KMS-11 (cell line): Measurements from ENCODE around the gene JARID2.

ENCODE experiments used
- H2AFZ ChIP-seq: fragments of 200-600 bp; sonication (generic); 2 replicates; pipeline ENCODE4 v1.6.1; 2016; ENCODE audit warnings: antibody characterized with exemption, mixed run types, low read depth
- H3K27ac ChIP-seq: fragments of 200-600 bp; sonication (generic); 2 replicates; pipeline ENCODE4 v1.6.1; 2016; ENCODE audit warnings: mild to moderate bottlenecking, mixed run types
- H3K27me3 ChIP-seq: fragments of 200-600 bp; sonication (generic); 2 replicates; pipeline ENCODE4 v1.6.1; 2017; ENCODE audit warnings: mild to moderate bottlenecking, low read depth, mixed run types, moderate library complexity; ENCODE audit not compliant: insufficient read depth
- H3K36me3 ChIP-seq: fragments of 200-600 bp; sonication (generic); 2 replicates; pipeline ENCODE4 v1.6.1; 2017; ENCODE audit warnings: mild to moderate bottlenecking, mixed run types; ENCODE audit not compliant: insufficient read depth
- H3K4me1 ChIP-seq: fragments of 200-600 bp; sonication (generic); 2 replicates; pipeline ENCODE4 v1.6.1; 2016; ENCODE audit warnings: mild to moderate bottlenecking, low read depth, mixed run types; ENCODE audit not compliant: poor library complexity, severe bottlenecking
- H3K4me2 ChIP-seq: fragments of 200-600 bp; sonication (generic); 2 replicates; pipeline ENCODE4 v1.7.0; 2016; ENCODE audit warnings: mild to moderate bottlenecking, mixed run types
- H3K4me3 ChIP-seq: fragments of 200-600 bp; sonication (generic); IDR thresholded peaks from 2 replicates; pipeline ENCODE4 v1.6.1; 2017; ENCODE audit warnings: low read depth, low read length, mixed read lengths; ENCODE audit not compliant: insufficient read depth
- H3K79me2 ChIP-seq: fragments of 200-600 bp; sonication (generic); 2 replicates; pipeline ENCODE4 v1.6.1; 2016; ENCODE audit warnings: low read depth, mixed run types; ENCODE audit not compliant: insufficient read depth
- H3K9ac ChIP-seq: fragments of 200-600 bp; sonication (generic); 2 replicates; pipeline ENCODE4 v1.6.1; 2016; ENCODE audit warnings: mild to moderate bottlenecking, mixed run types
- H4K20me1 ChIP-seq: fragments of 200-600 bp; sonication (generic); 2 replicates; pipeline ENCODE4 v1.6.1; 2016; ENCODE audit warnings: mild to moderate bottlenecking, mixed run types; ENCODE audit not compliant: insufficient read depth
- CTCF ChIP-seq: fragments of 200-600 bp; sonication (generic); conservative IDR thresholded peaks from 2 replicates; pipeline ENCODE4 v1.6.1; 2017; ENCODE audit warnings: low read depth, mild to moderate bottlenecking, antibody characterized with exemption, low read length, moderate library complexity, mixed read lengths

The JARID2 gene

GRCh38 chr6:15526212-15526701 lies 280.4 kb downstream of the JARID2 start:
- H3K36me3 ChIP-seq: no peaks in the 10 kb centered on the region; the same call in 1 of the 2 replicates
- H2AFZ ChIP-seq: no peak overlapping the region
- TF ChIP-seq CTCF: no peak
- no peaks in the 10 kb centered on the region for H3K27me3 ChIP-seq
- no peaks in the 10 kb centered on the region for H3K4me1 ChIP-seq
- H3K79me2 ChIP-seq: no peaks in the 10 kb centered on the region
- no peaks in the 10 kb centered on the region for H4K20me1 ChIP-seq
- H3K4me2 ChIP-seq: no peak overlapping the region
- H3K4me3 ChIP-seq: no peak overlapping the region
- no peak overlapping the region for H3K9ac ChIP-seq
- H3K27ac ChIP-seq: no peak overlapping the region

- no peak overlapping the region for H3K27ac ChIP-seq
- no peak overlapping the region for H3K4me3 ChIP-seq
- H3K4me2 ChIP-seq: no peak overlapping the region
- H3K27me3 ChIP-seq: no peaks in the 10 kb centered on the region
- no peak overlapping the region for H2AFZ ChIP-seq
- TF ChIP-seq CTCF: no peak
- H3K79me2 ChIP-seq: no peaks in the 10 kb centered on the region
- H4K20me1 ChIP-seq: no peaks in the 10 kb centered on the region
- no peaks in the 10 kb centered on the region for H3K4me1 ChIP-seq
- no peaks in the 10 kb centered on the region; the same call in 1 of the 2 replicates for H3K36me3 ChIP-seq
- H3K9ac ChIP-seq: no peak overlapping the region
These were observed 282.2 kb downstream of the JARID2 start for GRCh38 chr6:15527838-15528617.

- no peak for TF ChIP-seq CTCF
- Histone ChIP-seq H3K27me3 (no peaks in the 10 kb centered on the region), H3K9ac (no peak overlapping the region), H3K4me3 (no peak overlapping the region), H3K4me1 (no peaks in the 10 kb centered on the region), H3K79me2 (no peaks in the 10 kb centered on the region), H2AFZ (no peak overlapping the region), H3K4me2 (no peak overlapping the region), H3K36me3 (no peaks in the 10 kb centered on the region), H3K27ac (no peak overlapping the region), H4K20me1 (no peaks in the 10 kb centered on the region)
These were observed 283.0 kb downstream of the JARID2 start for GRCh38 chr6:15528870-15529269.

- no peak for TF ChIP-seq CTCF
- no peaks in the 10 kb centered on the region for H3K79me2 ChIP-seq
- no peak overlapping the region for H3K4me2 ChIP-seq
These were observed 284.5 kb downstream of the JARID2 start for GRCh38 chr6:15530411-15530810.

More at GRCh38 chr6:15530411-15530810, 284.5 kb downstream of the JARID2 start:
- Histone ChIP-seq H3K27ac (no peak overlapping the region), H3K4me3 (no peak overlapping the region), H3K36me3 (no peaks in the 10 kb centered on the region), H3K27me3 (no peaks in the 10 kb centered on the region), H2AFZ (no peak overlapping the region), H3K9ac (no peak overlapping the region), H3K4me1 (no peaks in the 10 kb centered on the region), H4K20me1 (no peaks in the 10 kb centered on the region)
